H1 (cell line): Measurements from ENCODE around the gene MINDY3.

ENCODE experiments used
- BCL11A ChIP-seq, 2 experiments: IDR thresholded peaks; one replicate each; pipeline ENCODE4 v1.6.1; 2011; ENCODE audit warnings: low read depth in 2 of 2, low read length in 2 of 2, mild to moderate bottlenecking in 2 of 2
- EGR1 ChIP-seq: IDR thresholded peaks from 2 replicates; pipeline ENCODE4 v1.6.1; 2011; ENCODE audit warnings: low read depth, low read length, borderline replicate concordance
- POLR2A ChIP-seq, 2 experiments: IDR thresholded peaks; 1 replicate in 1 of 2; 2 replicates in 1 of 2; pipeline ENCODE4 v1.6.1; 2011; ENCODE audit warnings: low read depth in 2 of 2, low read length in 2 of 2, mild to moderate bottlenecking in 2 of 2; ENCODE audit errors: control extremely low read depth in 1 of 2
- RXRA ChIP-seq: IDR thresholded peaks from 2 replicates; pipeline ENCODE4 v1.6.1; 2011; ENCODE audit warnings: low read depth, mild to moderate bottlenecking, low read length, moderate library complexity; ENCODE audit not compliant: insufficient read depth

DNA sequence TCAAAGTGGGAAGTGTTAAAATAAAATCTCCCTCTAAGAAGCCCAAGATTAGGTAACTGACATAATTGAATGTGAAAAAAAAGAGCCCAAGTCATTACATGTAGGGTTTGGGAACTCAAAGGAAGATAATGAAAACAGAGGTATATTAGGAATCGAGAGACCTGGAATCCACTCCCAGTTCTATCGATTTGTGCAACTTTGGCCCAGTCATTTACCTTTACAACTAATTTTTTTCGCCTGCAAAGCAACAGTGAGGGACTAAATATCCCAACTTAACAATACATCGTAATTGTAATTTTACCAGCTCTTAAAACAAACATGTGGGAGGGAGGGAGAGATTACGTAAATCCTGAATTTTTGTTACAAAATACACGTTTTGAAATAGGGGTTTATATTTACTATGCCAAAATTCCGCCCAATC lies 1.4 kb downstream of the MINDY3 start:
- TF ChIP-seq POLR2A (IDR thresholded peaks at IDR 0.05; ENCODE audit: control extremely low read depth in 1 of 2, low read depth in 2 of 2, low read length in 2 of 2) (no peak), BCL11A (IDR thresholded peaks at IDR 0.05; ENCODE audit: low read depth in 2 of 2, low read length in 2 of 2) (no peak), RXRA (no peak), EGR1 (no peak)
